K562 treated with DMSO at 1 percent for 4 hours (cell line): ENCODE results near the gene GMPR2. TPM values are rescaled to one million over a fixed set of nuclear protein-coding genes. Genes with fewer than 3 reads are reported as not detected.

Experiments used
- total RNA-seq: library from RNA; unstranded; fragments of 300-600 nt; gene quantifications from 2 replicates; pipeline ENCODE4 v1.2.3, GENCODE V29; 2022; ENCODE audit not compliant: insufficient read depth

GMPR2 gene
- 55.3 and 68.0 TPM in 2 replicates for total RNA-seq

GRCh38 chr14:24232645-24233537 is at the start of gene GMPR2:
TSS of gene GMPR2 (plus strand) at chr14:24232929. CDS start at chr14:24233254, 325 bp downstream.

GRCh38 chr14:24188251-24189058 is 44.3 kb upstream of the GMPR2 start, which contains the start of gene IPO4:
TSS of gene IPO4 (minus strand) at chr14:24188816. CDS start at chr14:24188787, 29 bp downstream.

GRCh38 chr14:24195186-24196070 is 37.3 kb upstream of the GMPR2 start, which contains the start of gene TM9SF1:
TSS of gene TM9SF1 (minus strand) at chr14:24195441. CDS start at chr14:24195019, 422 bp downstream.

GRCh38 chr14:24212924-24213865 is 19.5 kb upstream of the GMPR2 start, which contains the start of gene CHMP4A:
TSS of gene CHMP4A (minus strand) at chr14:24213488. CDS start at chr14:24213439, 49 bp downstream.

GRCh38 chr14:24215495-24216344 is 17.0 kb upstream of the GMPR2 start, which contains the start of gene MDP1:
TSS of gene MDP1 (minus strand) at chr14:24216066. CDS start at chr14:24215955, 111 bp downstream.

GRCh38 chr14:24232121-24232644 is 546 bp upstream of the GMPR2 start, which contains the start of gene NEDD8:
TSS of gene NEDD8 (minus strand) at chr14:24232367. CDS start at chr14:24232267, 100 bp downstream.

GRCh38 chr14:24262821-24263733 is 30.3 kb downstream of the GMPR2 start, which contains the start of gene TGM1:
TSS of gene TGM1 (minus strand) at chr14:24263177. CDS start at chr14:24262352, 825 bp downstream.

GRCh38 chr14:24271134-24271833 is 38.6 kb downstream of the GMPR2 start, which contains the start of gene RABGGTA:
TSS of gene RABGGTA (minus strand) at chr14:24271597. CDS start at chr14:24271115, 482 bp downstream.

Other genes with a start within 250 kb of the GMPR2 start
- gene DHRS4L2, start 244.0 kb upstream of the GMPR2 start, total RNA-seq: 29.4 and 38.8 TPM in 2 replicates
- gene CARMIL3, start 180.9 kb upstream of the GMPR2 start, total RNA-seq: 0.24 TPM in 1 of 2 replicates, not detected in the other
- gene CPNE6, start 161.4 kb upstream of the GMPR2 start, total RNA-seq: not detected in 2 replicates
- gene PCK2, start 138.6 kb upstream of the GMPR2 start, total RNA-seq: 99.4 and 112 TPM in 2 replicates
- gene DCAF11, start 118.2 kb upstream of the GMPR2 start, total RNA-seq: 31.4 and 39.2 TPM in 2 replicates
- 3.2 and 4.1 TPM in 2 replicates for gene NRL, start 118.0 kb upstream of the GMPR2 start, total RNA-seq
- not detected in 2 replicates for gene FITM1, start 102.3 kb upstream of the GMPR2 start, total RNA-seq
- gene PSME1, start 96.7 kb upstream of the GMPR2 start, total RNA-seq: 171 and 172 TPM in 2 replicates
- 29.6 and 36.4 TPM in 2 replicates for gene EMC9, start 91.3 kb upstream of the GMPR2 start, total RNA-seq
- gene PSME2, start 86.3 kb upstream of the GMPR2 start, total RNA-seq: 160 and 167 TPM in 2 replicates
- gene RNF31, start 85.4 kb upstream of the GMPR2 start, total RNA-seq: 17.0 and 21.3 TPM in 2 replicates
- 9.3 and 20.9 TPM in 2 replicates for gene IRF9, start 71.7 kb upstream of the GMPR2 start, total RNA-seq
- 5.1 and 7.1 TPM in 2 replicates for gene REC8, start 60.8 kb upstream of the GMPR2 start, total RNA-seq
- 23.4 and 27.8 TPM in 2 replicates for gene IPO4, start 44.1 kb upstream of the GMPR2 start, total RNA-seq
- gene TM9SF1, start 37.5 kb upstream of the GMPR2 start, total RNA-seq: 16.4 and 22.0 TPM in 2 replicates
- 1.1 and 2.2 TPM in 2 replicates for gene TSSK4, start 27.2 kb upstream of the GMPR2 start, total RNA-seq
- gene CHMP4A, start 19.4 kb upstream of the GMPR2 start, total RNA-seq: 57.8 and 78.5 TPM in 2 replicates
- gene MDP1, start 16.9 kb upstream of the GMPR2 start, total RNA-seq: 7.5 and 10.8 TPM in 2 replicates
- gene NEDD8, start 562 bp upstream of the GMPR2 start, total RNA-seq: 140 and 150 TPM in 2 replicates
- gene TINF2, start 9.7 kb downstream of the GMPR2 start, total RNA-seq: 15.0 and 16.1 TPM in 2 replicates
- gene TGM1, start 30.2 kb downstream of the GMPR2 start, total RNA-seq: 0.88 and 1.5 TPM in 2 replicates
- gene RABGGTA, start 38.7 kb downstream of the GMPR2 start, total RNA-seq: 15.3 and 18.0 TPM in 2 replicates
- gene DHRS1, start 66.9 kb downstream of the GMPR2 start, total RNA-seq: 22.2 and 26.0 TPM in 2 replicates
- gene NOP9, start 66.9 kb downstream of the GMPR2 start, total RNA-seq: 4.7 and 6.1 TPM in 2 replicates
- gene CIDEB, start 75.0 kb downstream of the GMPR2 start, total RNA-seq: not detected in 2 replicates
- gene LTB4R2, start 77.2 kb downstream of the GMPR2 start, total RNA-seq: 2.2 and 6.4 TPM in 2 replicates
- gene LTB4R, start 78.6 kb downstream of the GMPR2 start, total RNA-seq: 4.0 and 5.3 TPM in 2 replicates
- gene ADCY4, start 102.1 kb downstream of the GMPR2 start, total RNA-seq: 0.59 TPM in 1 of 2 replicates, not detected in the other
- gene RIPK3, start 107.1 kb downstream of the GMPR2 start, total RNA-seq: not detected in 2 replicates
- 2.9 and 5.1 TPM in 2 replicates for gene NFATC4, start 135.3 kb downstream of the GMPR2 start, total RNA-seq
- 0.94 and 1.3 TPM in 2 replicates for gene NYNRIN, start 166.1 kb downstream of the GMPR2 start, total RNA-seq
- 0.71 TPM in 1 of 2 replicates, not detected in the other for gene CBLN3, start 196.7 kb downstream of the GMPR2 start, total RNA-seq
- 24.9 and 30.8 TPM in 2 replicates for gene KHNYN, start 197.0 kb downstream of the GMPR2 start, total RNA-seq
- 51.9 and 69.4 TPM in 2 replicates for gene SDR39U1, start 209.8 kb downstream of the GMPR2 start, total RNA-seq